Measurements from ENCODE around the gene CLGN. TPM values are rescaled to one million over a fixed set of nuclear protein-coding genes. Genes with fewer than 3 reads are reported as not detected.
"Not testable (repeated sequence)": the region's sequence is repeated elsewhere in the genome, so short reads cannot be mapped to it uniquely, and the experiment has no call there.

Gene CLGN
- polyA plus RNA-seq, 1 experiment: not detected

- Histone ChIP-seq H3K36me3 (ENCODE audit: control insufficient read depth, insufficient read depth, low read length) (no peaks in the 10 kb centered on the region), H3K27me3 (ENCODE audit: control insufficient read depth, insufficient read depth, low read length) (no peaks in the 10 kb centered on the region), H3K4me3 (ENCODE audit: low read depth, low read length) (no peak overlapping the region)
- ChIA-PET POLR2A (no interaction called here), CTCF (no interaction called here)
- no peak for DNase-seq (ENCODE audit: low read depth)
- TF ChIP-seq CTCF (IDR thresholded peaks at IDR 0.05; ENCODE audit: insufficient read depth, low read depth, low read length): no peak
These were observed 36.2 kb upstream of the CLGN start for GRCh38 chr4:140463614-140464013.

- CTCF ChIA-PET: no interaction called here
- DNase-seq (ENCODE audit: low read depth): no peak
- Histone ChIP-seq H3K27me3 (ENCODE audit: control insufficient read depth, insufficient read depth, low read length) (no peaks in the 10 kb centered on the region), H3K36me3 (ENCODE audit: control insufficient read depth, insufficient read depth, low read length) (no peaks in the 10 kb centered on the region), H3K4me3 (ENCODE audit: low read depth, low read length) (no peak overlapping the region)
- POLR2A ChIA-PET: no interaction called here
- no peak for TF ChIP-seq CTCF (IDR thresholded peaks at IDR 0.05; ENCODE audit: insufficient read depth, low read depth, low read length)
These were observed 35.7 kb upstream of the CLGN start for GRCh38 chr4:140463182-140463581.

GRCh38 chr4:140450352-140450751 lies 22.9 kb upstream of the CLGN start:
- no peak for TF ChIP-seq CTCF (IDR thresholded peaks at IDR 0.05; ENCODE audit: insufficient read depth, low read depth, low read length)
- H3K27me3 ChIP-seq (ENCODE audit: control insufficient read depth, insufficient read depth, low read length): 0 out of 2 replicates have a peak, but pooled peaks cover 1% of the 10 kb centered on the region
- H3K36me3 ChIP-seq (ENCODE audit: control insufficient read depth, insufficient read depth, low read length): no peaks in the 10 kb centered on the region
- H3K4me3 ChIP-seq (ENCODE audit: low read depth, low read length): no peak overlapping the region
- ChIA-PET POLR2A (no interaction called here), CTCF (no interaction called here)
- DNase-seq (ENCODE audit: low read depth): no peak

- H3K4me3 ChIP-seq (ENCODE audit: low read depth, low read length): no peak overlapping the region
- no peaks in the 10 kb centered on the region for H3K36me3 ChIP-seq (ENCODE audit: control insufficient read depth, insufficient read depth, low read length)
- CTCF ChIA-PET: no interaction called here
- H3K27me3 ChIP-seq (ENCODE audit: control insufficient read depth, insufficient read depth, low read length): peaks cover 1% of the 10 kb centered on the region; the same call in 1 of the 2 replicates
- TF ChIP-seq CTCF (IDR thresholded peaks at IDR 0.05; ENCODE audit: insufficient read depth, low read depth, low read length): no peak
- POLR2A ChIA-PET: no interaction called here
- DNase-seq (ENCODE audit: low read depth): no peak
These were observed 21.4 kb upstream of the CLGN start for GRCh38 chr4:140448830-140449229.

GRCh38 chr4:140448162-140448561 lies 20.7 kb upstream of the CLGN start:
- ChIA-PET POLR2A (no interaction called here), CTCF (no interaction called here)
- Histone ChIP-seq H3K36me3 (ENCODE audit: control insufficient read depth, insufficient read depth, low read length) (no peaks in the 10 kb centered on the region), H3K27me3 (ENCODE audit: control insufficient read depth, insufficient read depth, low read length) (no peaks in the 10 kb centered on the region; the same call in 1 of the 2 replicates), H3K4me3 (ENCODE audit: low read depth, low read length) (no peak overlapping the region)
- no peak for DNase-seq (ENCODE audit: low read depth)
- TF ChIP-seq CTCF (IDR thresholded peaks at IDR 0.05; ENCODE audit: insufficient read depth, low read depth, low read length): no peak

GRCh38 chr4:140444347-140444746 lies 16.9 kb upstream of the CLGN start:
- H3K4me3 ChIP-seq (ENCODE audit: low read depth, low read length); H3K36me3 ChIP-seq (ENCODE audit: control insufficient read depth, insufficient read depth, low read length); POLR2A ChIA-PET; H3K27me3 ChIP-seq (ENCODE audit: control insufficient read depth, insufficient read depth, low read length); CTCF ChIA-PET; DNase-seq (ENCODE audit: low read depth): not testable (repeated sequence)

Data from BJ (cell line).